Fibroblast of skin of scalp (primary cell): Measurements from ENCODE around the gene DRD1.
"Not testable (repeated sequence)": the region's sequence is repeated elsewhere in the genome, so short reads cannot be mapped to it uniquely, and the experiment has no call there.

ENCODE experiments used
- DNase-seq: peaks from one replicate; pipeline ENCODE4 v3.0.0-alpha.2; 2013

The DRD1 gene

DNA sequence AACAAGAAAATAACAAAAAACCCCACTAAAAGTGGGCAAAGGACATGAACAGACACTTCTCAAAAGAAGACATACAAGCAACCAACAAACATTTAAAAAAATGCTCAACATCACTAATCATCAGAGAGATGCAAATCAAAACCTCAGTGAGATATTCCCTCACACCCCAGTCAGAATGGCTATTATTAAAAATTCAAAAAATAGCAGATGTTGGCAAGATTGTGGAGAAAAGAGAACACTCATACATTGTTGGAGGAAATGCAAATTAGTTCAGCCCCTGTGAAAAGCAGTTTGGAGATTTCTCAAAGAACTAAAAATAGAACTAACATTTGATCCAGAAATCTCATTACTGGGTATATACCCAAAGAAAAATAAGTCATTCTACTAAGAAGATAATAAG, 19.4 kb downstream of the DRD1 start:
- DNase-seq: not testable (repeated sequence)

DNA sequence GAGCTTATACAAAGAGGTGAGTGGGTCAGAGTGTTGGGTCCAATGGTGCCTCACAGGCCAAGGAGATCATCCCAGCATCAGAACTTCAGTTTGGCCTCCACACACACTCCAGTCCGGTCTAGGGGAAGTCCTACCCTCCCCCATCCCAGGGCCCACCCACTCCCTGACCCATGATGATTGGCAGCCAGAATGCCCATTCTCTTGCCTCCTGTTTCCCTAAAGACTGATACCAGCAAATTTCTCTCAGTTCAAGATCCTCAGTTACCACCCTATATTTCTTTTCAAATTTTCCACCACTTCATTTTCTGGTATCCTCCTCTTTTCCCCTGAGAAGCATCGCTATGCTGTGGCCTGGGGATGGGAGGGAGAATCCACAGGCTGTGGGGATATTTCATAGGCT, 21.9 kb downstream of the DRD1 start:
- no peak for DNase-seq

DNA sequence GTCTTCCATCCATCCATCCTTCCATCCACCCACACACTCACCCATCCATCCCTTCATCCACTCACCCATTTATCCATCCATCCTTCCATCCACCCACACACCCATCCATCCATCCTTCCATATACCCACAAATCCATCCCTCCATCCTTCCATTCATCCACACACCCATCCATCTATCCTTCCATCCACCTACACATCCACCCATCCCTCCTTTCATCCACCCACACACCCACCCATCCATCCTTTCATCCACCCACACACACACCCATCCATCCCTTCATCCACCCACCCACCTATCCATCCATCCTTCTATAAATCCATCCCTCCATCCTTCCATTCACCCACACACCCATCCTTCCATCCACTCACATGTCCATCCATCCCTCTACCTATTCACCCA, 23.6 kb downstream of the DRD1 start:
- no peak for DNase-seq

DNA sequence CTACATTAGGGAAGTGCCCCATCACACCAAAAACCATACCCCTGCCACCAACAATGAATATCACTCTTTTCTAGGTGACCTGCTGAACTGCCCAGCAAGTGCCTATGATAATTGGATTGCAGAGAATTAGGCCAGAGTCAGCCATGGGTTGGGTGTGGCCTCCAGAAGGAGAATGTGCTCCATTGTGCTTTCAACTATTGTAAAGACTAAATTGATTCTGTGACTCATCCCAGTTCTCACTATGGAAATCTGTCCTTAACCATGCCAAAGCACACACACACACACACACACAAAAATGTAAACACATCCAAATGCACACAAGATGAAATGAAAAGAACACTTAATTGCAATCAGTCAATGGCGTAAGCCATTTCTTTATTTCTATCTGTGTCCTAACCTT, 25.7 kb downstream of the DRD1 start:
- DNase-seq: no peak

DNA sequence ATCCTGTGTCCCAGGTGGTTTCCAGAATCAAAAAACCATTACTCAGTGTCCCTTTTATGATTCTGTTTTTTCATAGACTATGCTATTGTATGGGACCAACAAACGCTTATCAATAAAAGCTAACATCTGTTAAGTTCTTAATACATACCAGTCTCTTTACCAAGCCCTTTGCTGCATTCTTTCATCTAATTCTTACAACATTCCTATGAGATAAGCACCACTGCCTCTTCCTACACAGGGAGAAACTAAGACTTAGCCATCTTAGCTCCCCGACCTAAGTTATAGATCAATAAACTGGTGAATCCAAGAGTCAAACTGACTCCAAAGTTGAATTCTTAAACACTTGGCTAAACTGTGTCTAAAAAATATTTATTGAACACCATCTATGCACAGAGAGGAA, 26.6 kb downstream of the DRD1 start:
- no peak for DNase-seq

DNA sequence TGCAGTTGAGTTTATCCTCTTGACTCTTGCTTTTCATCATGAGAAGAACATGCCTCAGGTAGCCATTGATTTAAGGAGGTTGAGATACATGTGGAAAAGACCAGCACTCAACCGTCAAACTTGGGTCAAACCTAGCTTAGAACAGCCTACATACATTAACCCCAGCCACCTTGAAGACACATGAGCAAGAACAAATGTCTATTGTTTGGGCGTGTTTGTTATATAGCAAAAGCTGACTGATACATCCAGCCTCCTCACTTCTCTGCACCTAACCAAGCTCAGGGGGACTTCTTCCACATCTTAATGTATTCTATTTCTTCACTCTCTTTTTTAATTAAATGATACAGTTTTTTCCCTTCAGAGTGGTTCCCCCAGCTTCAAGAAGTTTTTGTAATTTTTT, 28.7 kb downstream of the DRD1 start:
- no peak for DNase-seq

DNA sequence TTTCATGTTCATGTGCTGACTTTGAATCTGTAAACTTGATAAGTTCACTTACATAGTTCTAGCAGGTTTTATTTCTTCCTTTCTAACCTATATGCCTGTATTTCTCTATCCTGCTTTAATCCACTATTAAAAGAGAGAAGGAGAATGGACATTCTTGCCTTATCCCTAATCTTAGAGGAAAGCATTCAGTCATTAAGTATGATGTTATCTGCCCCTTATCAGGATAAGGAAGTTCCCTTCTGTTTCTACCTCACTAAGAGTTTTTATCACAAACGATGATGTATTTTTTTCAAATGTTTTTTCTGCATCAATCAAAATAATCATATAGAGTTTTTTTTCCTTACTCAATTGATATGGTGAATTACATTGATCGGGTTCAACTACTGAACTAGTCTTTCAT, 33.1 kb downstream of the DRD1 start:
- DNase-seq: no peak

DNA sequence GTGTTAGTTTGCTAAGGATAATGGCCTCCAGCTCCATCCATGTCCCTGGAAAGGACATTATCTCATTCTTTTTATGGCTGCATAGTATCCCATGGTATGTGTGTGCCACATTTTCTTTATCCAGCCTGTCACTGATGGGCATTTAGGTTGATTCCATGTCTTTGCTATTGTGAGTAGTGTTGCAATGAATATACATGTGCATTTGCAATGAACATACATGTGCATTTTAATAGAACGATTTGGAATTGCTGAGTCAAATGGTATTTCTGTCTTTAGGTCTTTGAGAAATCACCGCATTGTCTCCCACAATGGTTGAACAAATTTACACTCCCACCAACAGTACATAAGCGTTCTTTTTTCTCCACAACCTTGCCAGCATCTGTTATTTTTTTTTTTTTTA, 37.7 kb downstream of the DRD1 start:
- no peak for DNase-seq

DNA sequence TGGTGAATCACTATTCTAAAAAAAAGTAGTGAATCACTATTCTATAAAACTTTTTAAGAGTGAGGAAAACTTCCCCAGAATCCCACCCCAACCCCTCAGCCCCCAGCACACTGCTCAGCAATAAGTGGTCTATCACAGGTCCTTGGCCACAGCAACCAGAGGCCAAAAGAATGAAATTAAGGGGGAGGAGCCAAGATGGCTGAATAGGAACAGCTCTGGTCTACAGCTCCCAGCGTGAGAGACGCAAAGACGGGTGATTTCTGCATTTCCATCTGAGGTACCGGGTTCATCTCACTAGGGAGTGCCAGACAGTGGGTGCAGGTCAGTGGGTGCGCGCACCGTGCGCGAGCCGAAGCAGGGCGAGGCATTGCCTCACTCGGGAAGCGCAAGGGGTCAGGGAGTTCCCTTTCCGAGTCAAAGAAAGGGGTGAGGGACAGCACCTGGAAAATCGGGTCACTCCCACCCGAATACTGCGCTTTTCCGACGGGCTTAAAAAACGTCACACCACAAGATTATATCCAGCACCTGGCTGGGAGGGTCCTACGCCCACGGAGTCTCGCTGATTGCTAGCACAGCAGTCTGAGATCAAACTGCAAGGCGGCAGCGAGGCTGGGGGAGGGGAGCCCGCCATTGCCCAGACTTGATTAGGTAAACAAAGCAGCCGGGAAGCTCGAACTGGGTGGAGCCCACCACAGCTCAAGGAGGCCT, 46.2 kb downstream of the DRD1 start:
- not testable (repeated sequence) for DNase-seq

DNA sequence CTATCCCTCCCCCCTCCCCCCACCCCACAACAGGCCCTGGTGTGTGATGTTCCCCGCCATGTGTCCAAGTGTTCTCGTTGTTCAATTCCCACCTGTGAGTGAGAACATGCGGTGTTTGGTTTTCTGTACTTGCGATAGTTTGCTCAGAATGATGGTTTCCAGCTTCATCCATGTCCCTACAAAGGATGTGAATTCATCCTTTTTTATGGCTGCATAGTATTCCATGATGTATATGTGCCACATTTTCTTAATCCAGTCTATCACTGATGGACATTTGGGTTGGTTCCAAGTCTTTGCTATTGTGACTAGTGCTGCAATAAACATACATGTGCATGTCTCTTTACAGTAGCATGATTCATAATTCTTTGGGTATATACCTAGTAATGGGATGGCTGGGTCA, 48.6 kb downstream of the DRD1 start:
- not testable (repeated sequence) for DNase-seq

DNA sequence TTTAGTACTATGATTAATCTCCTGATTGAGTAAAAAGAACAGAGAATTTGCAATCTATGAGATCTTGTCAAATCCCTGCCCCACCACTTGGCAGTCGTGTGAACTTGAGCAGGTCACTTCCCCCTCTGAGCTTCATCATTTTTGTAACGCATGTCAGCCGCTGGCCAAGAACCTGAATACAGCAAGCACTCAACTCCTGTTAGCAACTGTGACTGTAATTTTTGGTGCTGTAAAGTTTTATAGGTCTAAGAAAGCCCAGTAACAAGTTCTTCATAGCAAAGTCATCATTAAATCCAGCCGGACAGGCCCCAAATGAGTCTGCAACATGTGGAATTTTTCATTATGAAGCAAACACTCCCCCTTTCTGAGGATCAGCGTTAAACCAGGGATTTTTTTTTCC, 49.4 kb downstream of the DRD1 start:
- no peak for DNase-seq

DNA sequence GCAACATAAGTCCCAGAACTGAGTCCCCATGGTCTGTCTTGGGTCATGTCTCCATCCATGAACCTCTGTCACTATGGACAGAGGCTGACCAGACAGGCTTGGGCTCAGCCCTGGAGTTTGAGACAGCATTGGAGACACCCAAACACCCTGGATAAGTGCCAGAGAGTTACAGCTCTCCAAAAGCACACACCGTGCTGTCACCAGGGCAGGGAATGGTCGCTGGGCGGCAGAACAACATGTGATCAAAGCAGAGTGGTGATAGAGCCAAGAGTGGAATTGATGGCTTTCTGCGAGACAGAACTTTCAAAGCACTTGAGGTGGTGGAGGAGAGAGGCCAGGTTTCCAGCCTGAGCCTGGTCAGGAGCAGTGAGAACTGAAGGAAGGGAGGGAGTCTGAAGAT, 50.1 kb downstream of the DRD1 start:
- no peak for DNase-seq

DNA sequence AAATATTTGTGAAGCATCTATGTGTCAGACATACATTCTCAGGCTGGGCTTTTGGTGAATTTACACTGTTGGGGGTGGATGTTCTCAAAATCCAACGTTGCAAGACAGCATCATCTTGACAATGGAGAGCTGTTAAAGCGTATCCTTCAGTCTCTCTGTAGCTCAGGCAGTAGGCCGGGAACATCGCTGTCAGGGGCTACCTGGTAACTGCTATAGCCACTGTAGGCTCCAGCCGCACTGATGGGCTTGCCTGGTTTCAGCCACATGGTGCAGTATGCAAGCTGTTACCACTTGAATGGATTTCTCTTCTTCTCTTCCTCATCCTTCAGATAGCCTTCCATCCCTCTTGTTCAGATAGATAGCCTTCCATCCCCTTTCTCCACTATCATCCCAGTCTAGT, 51.7 kb downstream of the DRD1 start:
- DNase-seq: no peak

DNA sequence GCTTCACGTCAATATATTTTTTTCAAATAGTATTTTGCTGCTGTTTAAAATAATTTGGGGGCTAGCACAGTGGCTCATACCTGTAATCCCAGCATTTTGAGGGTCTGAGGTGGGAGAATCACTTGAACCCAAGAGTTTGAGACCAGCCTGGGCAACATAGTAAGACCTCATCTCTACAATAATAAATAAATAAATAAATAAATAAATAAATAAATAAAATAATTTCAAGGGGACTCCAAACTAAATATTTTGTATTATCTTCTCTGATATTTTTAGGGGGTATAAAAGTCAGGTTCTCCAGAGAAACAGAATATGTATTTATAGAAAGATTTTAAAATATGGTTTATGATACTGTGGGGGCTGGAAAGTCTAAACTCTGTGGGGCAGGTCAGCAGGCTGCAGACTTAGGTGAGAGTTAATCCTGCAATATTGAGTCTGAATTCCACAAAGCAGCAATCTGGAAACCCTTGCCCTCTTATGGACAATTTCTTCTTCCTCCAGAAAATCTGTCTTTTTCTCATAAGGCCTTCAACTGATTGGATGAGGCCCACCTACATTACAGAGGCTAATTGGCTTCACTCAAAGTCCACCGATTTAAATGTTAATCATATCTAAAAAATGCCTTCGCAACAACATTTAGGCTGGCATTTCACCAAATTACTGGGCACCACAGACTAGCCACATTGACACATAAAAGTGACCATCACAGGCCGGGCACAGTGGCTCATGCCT, 53.5 kb downstream of the DRD1 start:
- DNase-seq: no peak
